Measurements from ENCODE around the gene GPR119. TPM values are rescaled to one million over a fixed set of nuclear protein-coding genes. Genes with fewer than 3 reads are reported as not detected.

GPR119 gene
- total RNA-seq, 1 experiment from 2014 or later: not detected

GRCh38 chrX:130351567-130351966 is 33.9 kb downstream of the GPR119 start:
- H2AFZ ChIP-seq (ENCODE audit: low read depth, low read length, poor library complexity, severe bottlenecking): no peak overlapping the region
- no TSS peak for BruUV-seq (replicated peaks)
- no peaks in the 10 kb centered on the region for H3K9me3 ChIP-seq (ENCODE audit: control insufficient read depth in 1 of 2, insufficient read depth in 1 of 2, low read depth in 1 of 2, low read length in 2 of 2)
- 0 out of 4 replicates have a peak, but pooled peaks cover 0 to 2% of the 10 kb centered on the region in 2 experiments for H3K36me3 ChIP-seq (ENCODE audit: control insufficient read depth in 1 of 2, insufficient read depth in 2 of 2, low read length in 2 of 2)
- ChIA-PET POLR2A (no interaction called here), RAD21 (ENCODE audit: low non-redundant PET in 1 of 2, low total read pairs in 2 of 2, uncharacterized antibody in 2 of 2, unreplicated experiment in 2 of 2) (no interaction called here), CTCF (no interaction called here)
- intact Hi-C loops (cut with micrococcal nuclease): no loop called here
- no peak overlapping the region for H3K9ac ChIP-seq (ENCODE audit: low read length)
- H3K4me1 ChIP-seq (ENCODE audit: control insufficient read depth in 1 of 2, insufficient read depth in 2 of 2, low read length in 2 of 2): no peaks in the 10 kb centered on the region; a peak in 1 of 4 replicates
- no peak for ATAC-seq
- H3K4me2 ChIP-seq (ENCODE audit: low read length): no peak overlapping the region
- H4K20me1 ChIP-seq (ENCODE audit: insufficient read depth): no peaks in the 10 kb centered on the region
- DNase-seq (ENCODE audit: low read depth, low spot score): no peak
- no peaks in the 10 kb centered on the region for H3K9me2 ChIP-seq (ENCODE audit: insufficient read depth)
- TF ChIP-seq ELF1 (IDR thresholded peaks at IDR 0.05; ENCODE audit: borderline replicate concordance, low read depth): no peak
- no peak overlapping the region for H3K27ac ChIP-seq (ENCODE audit: low read depth, low read length)
- H3K79me2 ChIP-seq (ENCODE audit: insufficient read depth, low read length): no peaks in the 10 kb centered on the region
- H3K27me3 ChIP-seq (ENCODE audit: insufficient read depth, low read length): no peaks in the 10 kb centered on the region
- no peak overlapping the region for H3K4me3 ChIP-seq (replicated peaks in 1 of 2; ENCODE audit: low read depth in 1 of 2, low read length in 2 of 2)

- ATAC-seq (no peak), DNase-seq (ENCODE audit: low read depth, low spot score) (no peak)
- ChIA-PET CTCF (no interaction called here), RAD21 (ENCODE audit: low non-redundant PET in 1 of 2, low total read pairs in 2 of 2, uncharacterized antibody in 2 of 2, unreplicated experiment in 2 of 2) (no interaction called here), POLR2A (no interaction called here)
- Histone ChIP-seq H3K4me1 (ENCODE audit: control insufficient read depth in 1 of 2, insufficient read depth in 2 of 2, low read length in 2 of 2) (no peaks in the 10 kb centered on the region; a peak in 1 of 4 replicates), H2AFZ (ENCODE audit: low read depth, low read length, poor library complexity, severe bottlenecking) (no peak overlapping the region), H3K79me2 (ENCODE audit: insufficient read depth, low read length) (no peaks in the 10 kb centered on the region), H3K9me2 (ENCODE audit: insufficient read depth) (no peaks in the 10 kb centered on the region), H4K20me1 (ENCODE audit: insufficient read depth) (no peaks in the 10 kb centered on the region), H3K27ac (ENCODE audit: low read depth, low read length) (no peak overlapping the region), H3K27me3 (ENCODE audit: insufficient read depth, low read length) (no peaks in the 10 kb centered on the region), H3K9me3 (ENCODE audit: control insufficient read depth in 1 of 2, insufficient read depth in 1 of 2, low read depth in 1 of 2, low read length in 2 of 2) (no peaks in the 10 kb centered on the region), H3K36me3 (ENCODE audit: control insufficient read depth in 1 of 2, insufficient read depth in 2 of 2, low read length in 2 of 2) (0 out of 4 replicates have a peak, but pooled peaks cover 0 to 2% of the 10 kb centered on the region in 2 experiments), H3K4me3 (replicated peaks in 1 of 2; ENCODE audit: low read depth in 1 of 2, low read length in 2 of 2) (no peak overlapping the region), H3K9ac (ENCODE audit: low read length) (no peak overlapping the region), H3K4me2 (ENCODE audit: low read length) (no peak overlapping the region)
- BruUV-seq (replicated peaks): no TSS peak
- intact Hi-C loops (cut with micrococcal nuclease): no loop called here
- TF ChIP-seq CBX3 (IDR thresholded peaks at IDR 0.05; ENCODE audit: low read depth) (no peak), EGR1 (IDR thresholded peaks at IDR 0.05; ENCODE audit: low read depth) (no peak), CEBPB (IDR thresholded peaks at IDR 0.05; ENCODE audit: low read depth) (no peak), POLR2A (IDR thresholded peaks at IDR 0.05; ENCODE audit: borderline replicate concordance, extremely low read depth, insufficient read depth, insufficient read length) (no peak), MAX (IDR thresholded peaks at IDR 0.05) (no peak), FOSL1 (IDR thresholded peaks at IDR 0.05; ENCODE audit: low read depth) (no peak), EZH2phosphoT487 (IDR thresholded peaks at IDR 0.05; ENCODE audit: borderline replicate concordance) (no peak), ZBTB33 (IDR thresholded peaks at IDR 0.05; ENCODE audit: extremely low read depth, insufficient replicate concordance, low read length) (no peak)
Measured at GRCh38 chrX:130347321-130347720, 38.2 kb downstream of the GPR119 start.
